H9 (cell line): ENCODE measurements around the gene TP53TG5. TPM values are rescaled to one million over a fixed set of nuclear protein-coding genes. Genes with fewer than 3 reads are reported as not detected.

Experiments
- DNase-seq: peaks from one replicate; pipeline ENCODE4 v3.0.0-alpha.2; 2017
- H2AFZ ChIP-seq: one replicate; pipeline ENCODE4 v1.6.1; 2013; ENCODE audit warnings: mild to moderate bottlenecking, low read length, control low read depth, moderate library complexity
- H2AK5ac ChIP-seq: 2 replicates; pipeline ENCODE4 v1.6.1; 2013; ENCODE audit warnings: low read length, control low read depth, mixed read lengths; ENCODE audit not compliant: insufficient read length
- H2BK120ac ChIP-seq: one replicate; pipeline ENCODE4 v1.6.1; 2013; ENCODE audit warnings: low read depth, mild to moderate bottlenecking, low read length, control low read depth, inconsistent platforms; ENCODE audit not compliant: poor library complexity, severe bottlenecking
- H2BK12ac ChIP-seq: 2 replicates; pipeline ENCODE4 v1.6.1; 2013; ENCODE audit warnings: low read length, control low read depth, mixed read lengths, low read depth; ENCODE audit not compliant: insufficient read length
- H2BK15ac ChIP-seq: 2 replicates; pipeline ENCODE4 v1.6.1; 2013; ENCODE audit warnings: low read depth, low read length, control low read depth
- H2BK20ac ChIP-seq: one replicate; pipeline ENCODE4 v1.6.1; 2013; ENCODE audit warnings: low read depth, mild to moderate bottlenecking, low read length, control low read depth, inconsistent platforms; ENCODE audit not compliant: poor library complexity, severe bottlenecking
- H2BK5ac ChIP-seq: 2 replicates; pipeline ENCODE4 v1.6.1; 2013; ENCODE audit warnings: low read length, control low read depth, mixed read lengths; ENCODE audit not compliant: insufficient read length
- H3K14ac ChIP-seq: 2 replicates; pipeline ENCODE4 v1.6.1; 2013; ENCODE audit warnings: low read length, control low read depth; ENCODE audit not compliant: insufficient read depth
- H3K18ac ChIP-seq: 2 replicates; pipeline ENCODE4 v1.6.1; 2013; ENCODE audit warnings: low read depth, mild to moderate bottlenecking, mixed read lengths, low read length, control low read depth; ENCODE audit not compliant: insufficient read length
- H3K23ac ChIP-seq: 2 replicates; pipeline ENCODE4 v1.6.1; 2013; ENCODE audit warnings: low read length, control low read depth, mixed read lengths, low read depth; ENCODE audit not compliant: insufficient read length
- H3K23me2 ChIP-seq: 2 replicates; pipeline ENCODE4 v1.6.1; 2013; ENCODE audit warnings: low read depth, mild to moderate bottlenecking, mixed read lengths, low read length, control low read depth; ENCODE audit not compliant: insufficient read length, poor library complexity, severe bottlenecking
- H3K27ac ChIP-seq: 2 replicates; pipeline ENCODE4 v1.5.1; 2013; ENCODE audit warnings: low read length, control low read depth, mixed read lengths, low read depth; ENCODE audit not compliant: insufficient read length
- H3K27me3 ChIP-seq: 2 replicates; pipeline ENCODE4 v1.6.1; 2013; ENCODE audit warnings: low read length, control low read depth, inconsistent platforms; ENCODE audit not compliant: insufficient read depth
- H3K4ac ChIP-seq: 2 replicates; pipeline ENCODE4 v1.6.1; 2013; ENCODE audit warnings: low read depth, mild to moderate bottlenecking, control low read depth, inconsistent platforms, low read length, moderate library complexity
- H3K4me1 ChIP-seq: 2 replicates; pipeline ENCODE4 v1.6.1; 2013; ENCODE audit warnings: low read length, control low read depth, inconsistent platforms; ENCODE audit not compliant: insufficient read depth
- H3K4me2 ChIP-seq: 2 replicates; pipeline ENCODE4 v1.6.1; 2013; ENCODE audit warnings: low read length, control low read depth, mixed read lengths; ENCODE audit not compliant: insufficient read length, insufficient read depth
- H3K56ac ChIP-seq: 2 replicates; pipeline ENCODE4 v1.6.1; 2013; ENCODE audit warnings: low read depth, mild to moderate bottlenecking, mixed read lengths, low read length, control low read depth; ENCODE audit not compliant: insufficient read length
- H3K79me1 ChIP-seq: 2 replicates; pipeline ENCODE4 v1.6.1; 2013; ENCODE audit warnings: low read depth, mild to moderate bottlenecking, moderate library complexity, low read length, control low read depth, inconsistent platforms; ENCODE audit not compliant: insufficient read depth, poor library complexity, severe bottlenecking
- H3K79me2 ChIP-seq: 2 replicates; pipeline ENCODE4 v1.6.1; 2013; ENCODE audit warnings: low read length, control low read depth, inconsistent platforms; ENCODE audit not compliant: insufficient read depth
- H3K9ac ChIP-seq: 2 replicates; pipeline ENCODE4 v1.6.1; 2013; ENCODE audit warnings: low read length, control low read depth, mixed read lengths; ENCODE audit not compliant: insufficient read length; ENCODE audit errors: extremely low read depth
- H3K9me3 ChIP-seq: one replicate; pipeline ENCODE4 v1.6.1; 2013; ENCODE audit warnings: low read depth, low read length, inconsistent platforms; ENCODE audit not compliant: control insufficient read depth
- H3T11ph ChIP-seq: one replicate; pipeline ENCODE4 v1.6.1; 2013; ENCODE audit warnings: mild to moderate bottlenecking, low read length, control low read depth, inconsistent platforms
- H4K20me1 ChIP-seq: one replicate; pipeline ENCODE4 v1.6.1; 2013; ENCODE audit not compliant: control insufficient read depth, insufficient read length, insufficient read depth
- H4K5ac ChIP-seq: 2 replicates; pipeline ENCODE4 v1.6.1; 2013; ENCODE audit warnings: low read depth, mild to moderate bottlenecking, mixed read lengths, low read length, control low read depth; ENCODE audit not compliant: insufficient read length
- H4K8ac ChIP-seq: replicated peaks from 2 replicates; pipeline ENCODE4 v1.6.1; 2013; ENCODE audit warnings: low read length, control low read depth, mixed read lengths, low read depth; ENCODE audit not compliant: insufficient read length
- H4K91ac ChIP-seq: 2 replicates; pipeline ENCODE4 v1.6.1; 2013; ENCODE audit warnings: low read depth, mild to moderate bottlenecking, moderate library complexity, mixed read lengths, low read length, control low read depth; ENCODE audit not compliant: insufficient read length
- H3K27ac Mint-ChIP-seq, 3 experiments: 2 replicates in 2 of 3; 3 replicates in 1 of 3; pipeline ENCODE4 v1.8.0; 2020 to 2021; ENCODE audit warnings: mixed read lengths in 3 of 3, mild to moderate bottlenecking in 1 of 3, moderate library complexity in 1 of 3
- H3K27me3 Mint-ChIP-seq: 2 replicates; pipeline ENCODE4 v1.8.0; 2021; ENCODE audit warnings: low read depth, mild to moderate bottlenecking, moderate library complexity, mixed read lengths
- H3K36me3 Mint-ChIP-seq, 3 experiments: 2 replicates in 2 of 3; 3 replicates in 1 of 3; pipeline ENCODE4 v1.8.0; 2020 to 2021; ENCODE audit warnings: low read depth in 3 of 3, mixed read lengths in 3 of 3; ENCODE audit not compliant: insufficient read depth in 1 of 3
- H3K4me1 Mint-ChIP-seq, 2 experiments: 2 replicates each; pipeline ENCODE4 v1.8.0; 2020; ENCODE audit warnings: mixed read lengths in 2 of 2
- H3K4me3 Mint-ChIP-seq, 2 experiments: 2 replicates in 1 of 2; 3 replicates in 1 of 2; pipeline ENCODE4 v1.8.0; 2020 to 2021; ENCODE audit warnings: mild to moderate bottlenecking in 2 of 2, mixed read lengths in 2 of 2, moderate library complexity in 1 of 2
- H3K9me3 Mint-ChIP-seq, 2 experiments: 2 replicates in 1 of 2; 3 replicates in 1 of 2; pipeline ENCODE4 v1.8.0; 2020; ENCODE audit warnings: mild to moderate bottlenecking in 2 of 2, mixed read lengths in 2 of 2, moderate library complexity in 1 of 2
- WGBS: extraction: QIAGEN DNeasy Blood & Tissue Kit; methylation state at CpG from one replicate; pipeline ENCODE4 v1.1.7; 2013; ENCODE audit warnings: missing lambda C conversion rate, low lambda C conversion rate, mixed read lengths; ENCODE audit not compliant: insufficient read length; ENCODE audit errors: extremely low coverage; 5-methylcytosine and 5-hydroxymethylcytosine counted together
- total RNA-seq: library from RNA; stranded (reverse); gene quantifications from 2 replicates; pipeline ENCODE4 v1.2.1, GENCODE V29; 2021
- TF ChIP-seq, protein P1 (sequence below): fragments of 200-600 bp; sonication (generic); conservative IDR thresholded peaks from 3 replicates; pipeline ENCODE4 v1.8.0; 2021; ENCODE audit warnings: antibody characterized with exemption, mild to moderate bottlenecking

TP53TG5 gene
- total RNA-seq, 1 experiment from 2014 or later = not detected

DNA sequence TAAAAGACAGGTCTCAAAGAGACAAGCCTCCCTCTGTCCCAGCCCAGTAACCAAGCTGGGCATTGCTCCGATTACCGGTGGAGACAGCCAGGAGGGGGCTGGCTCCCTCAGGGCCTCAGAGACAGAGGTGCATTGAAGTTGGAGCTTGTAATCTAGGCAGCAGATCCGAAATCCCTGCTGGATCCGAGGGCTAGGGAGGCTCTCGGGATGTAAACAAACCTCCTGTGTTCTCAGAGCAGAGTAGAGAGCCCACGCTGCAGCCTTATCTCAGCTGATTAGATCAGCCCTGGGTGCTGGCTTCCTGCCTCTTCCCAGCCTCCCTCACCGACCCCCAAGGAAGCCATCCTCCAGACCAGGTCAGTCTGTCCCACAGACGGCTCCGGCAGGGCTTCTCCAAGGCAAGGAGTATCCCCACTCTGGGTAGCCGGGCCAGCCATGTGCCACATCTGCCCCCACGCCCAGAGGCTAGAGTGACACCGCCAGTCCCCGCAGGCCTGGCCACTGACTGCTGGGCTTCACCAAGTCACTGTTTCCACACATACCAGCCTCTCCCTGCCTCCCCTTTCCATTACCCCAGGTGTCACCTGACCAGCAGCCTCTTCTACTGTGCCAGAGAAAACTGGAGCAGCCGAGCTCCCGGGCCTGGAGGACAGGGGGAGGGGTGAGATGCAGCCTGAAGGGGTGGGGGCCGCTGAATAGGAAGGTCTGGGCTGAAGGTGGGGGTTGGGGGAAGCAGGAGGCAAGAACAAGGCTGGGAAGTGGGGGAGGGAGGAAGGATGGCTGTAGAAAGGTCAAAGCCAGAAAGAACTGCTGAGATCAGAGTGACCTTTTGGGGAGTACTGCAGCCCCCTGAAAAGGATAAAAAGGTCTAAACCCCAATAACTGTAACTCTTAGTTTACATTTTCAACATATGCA, 35.9 kb downstream of the TP53TG5 start:
- H3K9me3 Mint-ChIP-seq = no peaks in the 10 kb centered on the region
- peaks cover 97 to 100% of the 10 kb centered on the region in 2 experiments for H3K4me1 Mint-ChIP-seq

More for the DNA sequence above, 35.9 kb downstream of the TP53TG5 start:
- Histone ChIP-seq H3K4me1 (peaks cover 44% of the 10 kb centered on the region), H3K23me2 (peaks cover 4% of the 10 kb centered on the region), H3K9me3 (no peaks in the 10 kb centered on the region), H3K23ac (no peak overlapping the region), H3K79me1 (no peaks in the 10 kb centered on the region), H2BK12ac (no peak overlapping the region), H2AFZ (no peak overlapping the region), H4K91ac (no peak overlapping the region), H2BK5ac (peak overlapping the region; percentile 4), H2BK15ac (no peak overlapping the region), H3K79me2 (peaks cover 5% of the 10 kb centered on the region; the same call in 1 of the 2 replicates), H3K18ac (peak overlapping the region; percentile 70), H2BK120ac (no peak overlapping the region), H4K8ac (no peak overlapping the region), H2AK5ac (no peak overlapping the region), H3K56ac (no peak overlapping the region), H2BK20ac (no peak overlapping the region), H3K4me2 (peak overlapping the region; percentile 53), H4K20me1 (peaks cover 2% of the 10 kb centered on the region), H3K14ac (peak overlapping the region; percentile 86), H3K9ac (peak overlapping the region; percentile 30), H4K5ac (peak overlapping the region; percentile 30), H3K27ac (peak overlapping the region; percentile 73), H3K4ac (no peak overlapping the region), H3K27me3 (no peaks in the 10 kb centered on the region), H3T11ph (no peak overlapping the region)
- peaks cover 3 to 12% (median 5%) of the 10 kb centered on the region in 3 experiments; a peak in 4 of 7 replicates for H3K36me3 Mint-ChIP-seq
- peak overlapping the region; percentile 65 to 76 for H3K4me3 Mint-ChIP-seq
- peak; percentile 82 for DNase-seq
- WGBS = no CpG with 5 or more reads among the region's 16 CpGs
- peak overlapping the region; percentile 96 to 99 (median 98) for H3K27ac Mint-ChIP-seq
- 0 out of 2 replicates have a peak, but pooled peaks cover 1% of the 10 kb centered on the region for H3K27me3 Mint-ChIP-seq
- TF ChIP-seq, protein P1, sequence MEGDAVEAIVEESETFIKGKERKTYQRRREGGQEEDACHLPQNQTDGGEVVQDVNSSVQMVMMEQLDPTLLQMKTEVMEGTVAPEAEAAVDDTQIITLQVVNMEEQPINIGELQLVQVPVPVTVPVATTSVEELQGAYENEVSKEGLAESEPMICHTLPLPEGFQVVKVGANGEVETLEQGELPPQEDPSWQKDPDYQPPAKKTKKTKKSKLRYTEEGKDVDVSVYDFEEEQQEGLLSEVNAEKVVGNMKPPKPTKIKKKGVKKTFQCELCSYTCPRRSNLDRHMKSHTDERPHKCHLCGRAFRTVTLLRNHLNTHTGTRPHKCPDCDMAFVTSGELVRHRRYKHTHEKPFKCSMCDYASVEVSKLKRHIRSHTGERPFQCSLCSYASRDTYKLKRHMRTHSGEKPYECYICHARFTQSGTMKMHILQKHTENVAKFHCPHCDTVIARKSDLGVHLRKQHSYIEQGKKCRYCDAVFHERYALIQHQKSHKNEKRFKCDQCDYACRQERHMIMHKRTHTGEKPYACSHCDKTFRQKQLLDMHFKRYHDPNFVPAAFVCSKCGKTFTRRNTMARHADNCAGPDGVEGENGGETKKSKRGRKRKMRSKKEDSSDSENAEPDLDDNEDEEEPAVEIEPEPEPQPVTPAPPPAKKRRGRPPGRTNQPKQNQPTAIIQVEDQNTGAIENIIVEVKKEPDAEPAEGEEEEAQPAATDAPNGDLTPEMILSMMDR = no peak
